Pancreas (tissue), 10 donors: Measurements from ENCODE around the gene LGALS12. TPM values are rescaled to one million over a fixed set of nuclear protein-coding genes. Genes with fewer than 3 reads are reported as not detected.
A peak's percentile ranks its signal among the peaks of the same experiment; 100 is the strongest.

Experiments
- ATAC-seq, 4 donors: fragments of 200-7000 bp; cut with Tn5 transposase; one replicate each; pipeline versions ENCODE4 v1.8.0 to v1.9.1; 2020; ENCODE audit warnings: mild to moderate bottlenecking in 4 of 4, moderate library complexity in 4 of 4
- DNase-seq, 6 donors: peaks; one replicate each; pipeline ENCODE4 v3.0.0-alpha.2; 2020
- FAIRE-seq: peaks from 2 replicates; lab custom pipeline; 2012; peaks lifted over from hg19 to GRCh38; lab: Jason Lieb, UNC
- H3K27ac ChIP-seq, 4 donors: fragments of 200-600 bp; sonication (generic); 1 replicate in 3 of 4; 2 replicates in 1 of 4; pipeline versions ENCODE4 v1.5.0 to v1.8.0; 2020
- H3K27me3 ChIP-seq, 4 donors: fragments of 200-600 bp; one replicate each; pipeline ENCODE4 v1.8.0; 2021
- H3K36me3 ChIP-seq, 3 donors: fragments of 200-600 bp; sonication (generic) in 1 of 3; one replicate each; pipeline versions ENCODE4 v1.5.0 to v1.8.0; 2020 to 2021
- H3K4me1 ChIP-seq, 3 donors: fragments of 200-600 bp; one replicate each; pipeline ENCODE4 v1.8.0; 2021
- H3K4me3 ChIP-seq, 4 donors: fragments of 200-600 bp; sonication (generic) in 2 of 4; one replicate each; pipeline versions ENCODE4 v1.5.0 to v1.8.0; 2020 to 2021
- H3K9me3 ChIP-seq, 4 donors: fragments of 200-600 bp; one replicate each; pipeline ENCODE4 v1.8.0; 2021
- CTCF ChIP-seq, 4 donors: fragments of 200-600 bp; sonication (generic) in 3 of 4; IDR thresholded peaks; one replicate each; pipeline versions ENCODE4 v1.5.0 to v1.8.0; 2021; ENCODE audit warnings: antibody characterized with exemption in 4 of 4
- WGBS, 2 donors: extraction: QIAGEN DNeasy Blood & Tissue Kit; methylation state at CpG; one replicate each; pipeline ENCODE4 v1.1.7; 2013; 5-methylcytosine and 5-hydroxymethylcytosine counted together
- intact Hi-C, 3 donors: fragments of 100-400 bp; cut with DNase I; formaldehyde crosslinking; loops; one replicate each; pipeline versions ENCODE4 v1.11.1 to v1.14.2; 2022
- polyA plus RNA-seq, 2 donors: library from polyadenylated mRNA; stranded (reverse); fragments of 200-250 nt; gene quantifications; one replicate each; pipeline ENCODE4 v1.2.3, GENCODE V29; 2013
- total RNA-seq, 6 donors: library from RNA; stranded (reverse); fragmentation: NEBNext Ultra II Directional in 4 of 6; extraction: Animal tissue kit (Norgen Biotek cat#: 25700) in 4 of 6; gene quantifications; one replicate each; pipeline versions ENCODE4 v1.2.1 to v1.2.4, GENCODE V29; 2021 to 2023
- donor health status: healthy with polysubstance abuse.
- donor health status: DM: no; HTN: no; CAD: no; lungs with moderate emphysema.
- donor health status: DM: no; HTN: no; CAD: no.
- donor health status: control.
- donor health status: control.
- donor health status: Bipolar disorder and iron deficiency.
- donor health status: DM: yes; HTN: yes; CAD: no.
- donor health status: DM: no; HTN: no; CAD: no.
- donor health status: DM: no; HTN: no; CAD: no.
- donor health status: DM: yes; HTN: yes; CAD: no.

Gene LGALS12
- total and polyA plus RNA-seq, 8 donors, result 0.13 to 2.1 (median 0.79) TPM; not detected in 2

- no peaks in the 10 kb centered on the region for H3K36me3 ChIP-seq
- FAIRE-seq (no peak), ATAC-seq (no peak), DNase-seq (no peak)
- no peak for TF ChIP-seq CTCF (IDR thresholded peaks at IDR 0.05)
- no peak overlapping the region for H3K4me3 ChIP-seq
- peaks cover 11 to 31% (median 23%) of the 10 kb centered on the region in 3 donors for H3K4me1 ChIP-seq
- peak overlapping the region in 3 of 4 donors; percentile 66 to 85 (median 83) for H3K27ac ChIP-seq
- intact Hi-C loops, result no loop called here
- no peaks in the 10 kb centered on the region for H3K27me3 ChIP-seq
- 83 to 86% methylated on average over 1 of the region's 1 CpG for WGBS, 2 donors
- H3K9me3 ChIP-seq, result no peaks in the 10 kb centered on the region
Observed at GRCh38 chr11:63492441-63492840, 13.4 kb upstream of the LGALS12 start.

GRCh38 chr11:63493127-63493526, 12.8 kb upstream of the LGALS12 start:
- no peaks in the 10 kb centered on the region for H3K27me3 ChIP-seq
- H3K27ac ChIP-seq, result no peak overlapping the region
- no peak overlapping the region for H3K4me3 ChIP-seq
- no peak for TF ChIP-seq CTCF (IDR thresholded peaks at IDR 0.05)
- H3K4me1 ChIP-seq, result peaks cover 11 to 31% (median 23%) of the 10 kb centered on the region in 3 donors
- 86 to 91% methylated on average over 1 of the region's 1 CpG for WGBS, 2 donors
- intact Hi-C loops, result no loop called here
- FAIRE-seq (no peak), DNase-seq (no peak), ATAC-seq (no peak)
- no peaks in the 10 kb centered on the region for H3K36me3 ChIP-seq
- no peaks in the 10 kb centered on the region for H3K9me3 ChIP-seq

GRCh38 chr11:63494975-63495374, 10.9 kb upstream of the LGALS12 start:
- FAIRE-seq (no peak), ATAC-seq (peak; percentile 40 to 57 (median 52)), DNase-seq (peak in 3 of 6 donors; percentile 35 to 77 (median 62))
- Histone ChIP-seq H3K27me3 (no peaks in the 10 kb centered on the region), H3K4me1 (peaks cover 11 to 31% (median 19%) of the 10 kb centered on the region in 3 donors), H3K27ac (peak overlapping the region in 2 of 4 donors; percentile 14 to 57), H3K4me3 (no peak overlapping the region), H3K9me3 (no peaks in the 10 kb centered on the region), H3K36me3 (no peaks in the 10 kb centered on the region)
- WGBS, 2 donors, result 23 to 28% methylated on average over 6 of the region's 6 CpGs
- intact Hi-C loops, result no loop called here
- no peak for TF ChIP-seq CTCF (IDR thresholded peaks at IDR 0.05)

GRCh38 chr11:63499874-63500273, 6.0 kb upstream of the LGALS12 start:
- WGBS, 2 donors, result 84 to 99% methylated on average over 4 of the region's 4 CpGs
- no peak overlapping the region for H3K4me3 ChIP-seq
- no peaks in the 10 kb centered on the region for H3K27me3 ChIP-seq
- H3K27ac ChIP-seq, result no peak overlapping the region
- H3K36me3 ChIP-seq, result no peaks in the 10 kb centered on the region
- ATAC-seq (no peak), FAIRE-seq (no peak), DNase-seq (no peak)
- TF ChIP-seq CTCF (IDR thresholded peaks at IDR 0.05), result no peak
- intact Hi-C loops, result loop anchor here in 2 of 3 donors (10.0 kb wide), 1 partner anchor 125 kb away; no protein-coding TSS in a partner anchor
- no peaks in the 10 kb centered on the region for H3K9me3 ChIP-seq
- H3K4me1 ChIP-seq, result peaks cover 7 to 32% (median 23%) of the 10 kb centered on the region in 3 donors

GRCh38 chr11:63501236-63501635, 4.6 kb upstream of the LGALS12 start:
- DNase-seq, result no peak
- TF ChIP-seq CTCF (IDR thresholded peaks at IDR 0.05), result no peak
- no peaks in the 10 kb centered on the region for H3K9me3 ChIP-seq
- FAIRE-seq, result no peak
- intact Hi-C loops, result loop anchor here in 2 of 3 donors (10.0 kb wide), 1 partner anchor 124 kb away; no protein-coding TSS in a partner anchor
- peaks cover 14 to 41% (median 21%) of the 10 kb centered on the region in 3 donors for H3K4me1 ChIP-seq
- no peaks in the 10 kb centered on the region for H3K36me3 ChIP-seq
- no peak overlapping the region for H3K27ac ChIP-seq
- H3K27me3 ChIP-seq, result no peaks in the 10 kb centered on the region
- no peak for ATAC-seq
- H3K4me3 ChIP-seq, result no peak overlapping the region
- 40 to 45% methylated on average over 1 of the region's 1 CpG for WGBS, 2 donors
